Measurements from ENCODE around the gene POU2AF2. TPM values are rescaled to one million over a fixed set of nuclear protein-coding genes. Genes with fewer than 3 reads are reported as not detected.

POU2AF2 gene
- polyA plus RNA-seq, 2 of the 4 experiments (the other 2 are of a cell fraction) = not detected

GRCh38 chr11:111250936-111251335 is 5.4 kb downstream of the POU2AF2 start:
- no peak overlapping the region for H3K4me2 ChIP-seq
- WGBS (ENCODE audit: missing lambda C conversion rate) = 0% methylated on average over 2 of the region's 2 CpGs
- no peak overlapping the region for H3K4me3 ChIP-seq
- H3K27ac ChIP-seq = no peak overlapping the region
- DNase-seq (ENCODE audit: low read depth in 1 of 2, low spot score in 1 of 2) (no peak), ATAC-seq (no peak), FAIRE-seq (no peak)
- CTCF ChIA-PET = no interaction called here
- no peaks in the 10 kb centered on the region for H3K9me3 ChIP-seq
- POLR2A ChIA-PET = no interaction called here
- TF ChIP-seq JUNB (IDR thresholded peaks at IDR 0.05) = no peak
- TF ChIP-seq, protein P1, sequence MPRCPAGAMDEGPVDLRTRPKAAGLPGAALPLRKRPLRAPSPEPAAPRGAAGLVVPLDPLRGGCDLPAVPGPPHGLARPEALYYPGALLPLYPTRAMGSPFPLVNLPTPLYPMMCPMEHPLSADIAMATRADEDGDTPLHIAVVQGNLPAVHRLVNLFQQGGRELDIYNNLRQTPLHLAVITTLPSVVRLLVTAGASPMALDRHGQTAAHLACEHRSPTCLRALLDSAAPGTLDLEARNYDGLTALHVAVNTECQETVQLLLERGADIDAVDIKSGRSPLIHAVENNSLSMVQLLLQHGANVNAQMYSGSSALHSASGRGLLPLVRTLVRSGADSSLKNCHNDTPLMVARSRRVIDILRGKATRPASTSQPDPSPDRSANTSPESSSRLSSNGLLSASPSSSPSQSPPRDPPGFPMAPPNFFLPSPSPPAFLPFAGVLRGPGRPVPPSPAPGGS (IDR thresholded peaks at IDR 0.05) = no peak
- no peak for TF ChIP-seq POLR2AphosphoS2 (conservative IDR thresholded peaks at IDR 0.05; ENCODE audit: low read length)
- TF ChIP-seq, protein P2, sequence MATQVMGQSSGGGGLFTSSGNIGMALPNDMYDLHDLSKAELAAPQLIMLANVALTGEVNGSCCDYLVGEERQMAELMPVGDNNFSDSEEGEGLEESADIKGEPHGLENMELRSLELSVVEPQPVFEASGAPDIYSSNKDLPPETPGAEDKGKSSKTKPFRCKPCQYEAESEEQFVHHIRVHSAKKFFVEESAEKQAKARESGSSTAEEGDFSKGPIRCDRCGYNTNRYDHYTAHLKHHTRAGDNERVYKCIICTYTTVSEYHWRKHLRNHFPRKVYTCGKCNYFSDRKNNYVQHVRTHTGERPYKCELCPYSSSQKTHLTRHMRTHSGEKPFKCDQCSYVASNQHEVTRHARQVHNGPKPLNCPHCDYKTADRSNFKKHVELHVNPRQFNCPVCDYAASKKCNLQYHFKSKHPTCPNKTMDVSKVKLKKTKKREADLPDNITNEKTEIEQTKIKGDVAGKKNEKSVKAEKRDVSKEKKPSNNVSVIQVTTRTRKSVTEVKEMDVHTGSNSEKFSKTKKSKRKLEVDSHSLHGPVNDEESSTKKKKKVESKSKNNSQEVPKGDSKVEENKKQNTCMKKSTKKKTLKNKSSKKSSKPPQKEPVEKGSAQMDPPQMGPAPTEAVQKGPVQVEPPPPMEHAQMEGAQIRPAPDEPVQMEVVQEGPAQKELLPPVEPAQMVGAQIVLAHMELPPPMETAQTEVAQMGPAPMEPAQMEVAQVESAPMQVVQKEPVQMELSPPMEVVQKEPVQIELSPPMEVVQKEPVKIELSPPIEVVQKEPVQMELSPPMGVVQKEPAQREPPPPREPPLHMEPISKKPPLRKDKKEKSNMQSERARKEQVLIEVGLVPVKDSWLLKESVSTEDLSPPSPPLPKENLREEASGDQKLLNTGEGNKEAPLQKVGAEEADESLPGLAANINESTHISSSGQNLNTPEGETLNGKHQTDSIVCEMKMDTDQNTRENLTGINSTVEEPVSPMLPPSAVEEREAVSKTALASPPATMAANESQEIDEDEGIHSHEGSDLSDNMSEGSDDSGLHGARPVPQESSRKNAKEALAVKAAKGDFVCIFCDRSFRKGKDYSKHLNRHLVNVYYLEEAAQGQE (IDR thresholded peaks at IDR 0.05) = no peak
- no peak for TF ChIP-seq E2F6 (IDR thresholded peaks at IDR 0.05; ENCODE audit: borderline replicate concordance, low read depth)
- no peak for TF ChIP-seq RCOR1 (IDR thresholded peaks at IDR 0.05; ENCODE audit: low read depth, low read length)
- no peak for TF ChIP-seq HDAC2 (IDR thresholded peaks at IDR 0.05)
- no peak for TF ChIP-seq POLR2A (IDR thresholded peaks at IDR 0.05; ENCODE audit: low read length)
- TF ChIP-seq EHF (CRISPR knock-in tag; IDR thresholded peaks at IDR 0.05) = no peak
- TF ChIP-seq HOXA7 (CRISPR knock-in tag; IDR thresholded peaks at IDR 0.05) = no peak
- TF ChIP-seq NR3C1 (IDR thresholded peaks at IDR 0.05) = no peak
- no peak for TF ChIP-seq GATA3 (IDR thresholded peaks at IDR 0.05; ENCODE audit: borderline replicate concordance)
- no peak for TF ChIP-seq FOXS1 (CRISPR knock-in tag; IDR thresholded peaks at IDR 0.05)
- TF ChIP-seq PBX3 (IDR thresholded peaks at IDR 0.05) = no peak
- no peak for TF ChIP-seq CHD4 (IDR thresholded peaks at IDR 0.05; ENCODE audit: borderline replicate concordance)
- no peak for TF ChIP-seq MAZ (IDR thresholded peaks at IDR 0.05; ENCODE audit: borderline replicate concordance, low read depth, low read length)
- no peaks in the 10 kb centered on the region for H3K4me1 ChIP-seq

DNA sequence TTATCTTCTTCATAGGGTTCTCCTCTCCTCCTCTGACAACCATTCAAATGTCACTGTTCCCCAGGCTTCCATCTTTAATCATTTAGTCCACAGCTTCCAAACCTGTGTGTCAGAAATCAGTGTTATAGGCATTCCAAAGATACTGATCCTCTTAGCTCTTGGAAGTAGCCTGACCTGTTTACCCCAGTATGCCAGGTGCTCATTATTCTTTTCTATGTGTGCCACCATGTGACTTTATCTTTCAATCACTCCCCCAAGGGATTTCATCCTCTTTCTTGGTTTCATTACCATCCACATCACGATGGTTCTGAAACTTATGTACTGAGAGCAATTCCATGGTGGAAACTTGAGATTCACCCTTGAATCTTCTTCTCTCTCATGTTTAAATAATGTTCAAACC is 7.6 kb downstream of the POU2AF2 start:
- H3K4me1 ChIP-seq = no peaks in the 10 kb centered on the region
- ATAC-seq = no peak
- ChIA-PET CTCF (no interaction called here), POLR2A (no interaction called here)
- no peak for DNase-seq (ENCODE audit: low read depth in 1 of 2, low spot score in 1 of 2)
- FAIRE-seq = no peak
- WGBS (ENCODE audit: missing lambda C conversion rate) = 5% methylated on average over 1 of the region's 1 CpG
- no peak overlapping the region for H3K27ac ChIP-seq
- H3K4me2 ChIP-seq = no peak overlapping the region
- TF ChIP-seq ZNF302 (CRISPR knock-in tag; IDR thresholded peaks at IDR 0.05) (no peak), ESRRA (IDR thresholded peaks at IDR 0.05; ENCODE audit: borderline replicate concordance, low read length) (no peak)
- no peaks in the 10 kb centered on the region for H3K9me3 ChIP-seq
- H3K4me3 ChIP-seq = no peak overlapping the region

GRCh38 chr11:111253630-111254029 is 8.1 kb downstream of the POU2AF2 start:
- Histone ChIP-seq H3K4me2 (no peak overlapping the region), H3K4me3 (no peak overlapping the region), H3K9me3 (no peaks in the 10 kb centered on the region), H3K4me1 (no peaks in the 10 kb centered on the region), H3K27ac (no peak overlapping the region)
- ChIA-PET POLR2A (no interaction called here), CTCF (no interaction called here)
- WGBS (ENCODE audit: missing lambda C conversion rate) = 2% methylated on average over 5 of the region's 5 CpGs
- ATAC-seq (no peak), DNase-seq (ENCODE audit: low read depth in 1 of 2, low spot score in 1 of 2) (no peak), FAIRE-seq (no peak)
- no peak for TF ChIP-seq RCOR1 (IDR thresholded peaks at IDR 0.05; ENCODE audit: low read depth, low read length)
- no peak for TF ChIP-seq JUNB (IDR thresholded peaks at IDR 0.05)
- no peak for TF ChIP-seq FOSB (CRISPR knock-in tag; IDR thresholded peaks at IDR 0.05)
- no peak for TF ChIP-seq TP53 (CRISPR knock-in tag; IDR thresholded peaks at IDR 0.05)
- TF ChIP-seq MAFK (IDR thresholded peaks at IDR 0.05; ENCODE audit: partially characterized antibody) = no peak
- no peak for TF ChIP-seq CBX8 (IDR thresholded peaks at IDR 0.05)
